HepG2 (cell line): Measurements from ENCODE around the gene MYORG. TPM values are rescaled to one million over a fixed set of nuclear protein-coding genes. Genes with fewer than 3 reads are reported as not detected.

ENCODE experiments used
- HNRNPL ChIP-seq: fragments of 200-400 bp; formaldehyde crosslinking; IDR thresholded peaks from 2 replicates; pipeline ENCODE4 v1.6.1; 2017; ENCODE audit warnings: mild to moderate bottlenecking, low read depth, low read length
- MAZ ChIP-seq, 2 experiments: sonication (generic) in 1 of 2; formaldehyde crosslinking in 1 of 2; IDR thresholded peaks; 2 replicates each; pipeline versions ENCODE4 v1.5.0 to v1.6.1; 2012 to 2020; ENCODE audit warnings: low read depth in 2 of 2, mild to moderate bottlenecking in 2 of 2, borderline replicate concordance in 1 of 2, improper control_type of control experiment in 1 of 2, low read length in 1 of 2, missing genetic modification reagents in 1 of 2, moderate library complexity in 1 of 2
- MTF1 ChIP-seq: sonication (generic); formaldehyde crosslinking; IDR thresholded peaks from 2 replicates; pipeline ENCODE4 v1.5.0; 2020; ENCODE audit warnings: missing genetic modification reagents
- NR3C1 ChIP-seq: sonication (generic); formaldehyde crosslinking; IDR thresholded peaks from 2 replicates; pipeline ENCODE4 v1.4.0; 2020; ENCODE audit warnings: missing genetic modification reagents
- RBAK ChIP-seq: sonication (generic); formaldehyde crosslinking; IDR thresholded peaks from 2 replicates; pipeline ENCODE4 v1.5.1; 2020; ENCODE audit warnings: mild to moderate bottlenecking, missing genetic modification reagents
- ZEB1 ChIP-seq: IDR thresholded peaks from 2 replicates; pipeline ENCODE4 v1.6.1; 2012; ENCODE audit warnings: mild to moderate bottlenecking, low read depth, inconsistent platforms; ENCODE audit not compliant: insufficient replicate concordance
- ZFY ChIP-seq: sonication (generic); formaldehyde crosslinking; IDR thresholded peaks from 2 replicates; pipeline ENCODE4 v1.4.0; 2020; ENCODE audit warnings: missing genetic modification reagents
- ZNF263 ChIP-seq: sonication (generic); formaldehyde crosslinking; IDR thresholded peaks from 2 replicates; pipeline ENCODE4 v1.4.0; 2020; ENCODE audit warnings: missing genetic modification reagents
- ZNF317 ChIP-seq: sonication (generic); formaldehyde crosslinking; IDR thresholded peaks from 2 replicates; pipeline ENCODE4 v1.5.0; 2020; ENCODE audit warnings: mild to moderate bottlenecking, missing genetic modification reagents
- ZNF468 ChIP-seq: sonication (generic); formaldehyde crosslinking; IDR thresholded peaks from 2 replicates; pipeline ENCODE4 v1.8.0; 2022; ENCODE audit warnings: mild to moderate bottlenecking, moderate library complexity, missing genetic modification reagents
- ZNF530 ChIP-seq: sonication (generic); formaldehyde crosslinking; IDR thresholded peaks from 2 replicates; pipeline ENCODE4 v1.5.0; 2020; ENCODE audit warnings: low read depth, mild to moderate bottlenecking, missing genetic modification reagents
- ZSCAN9 ChIP-seq: IDR thresholded peaks from 2 replicates; pipeline ENCODE4 v1.6.1; 2016; ENCODE audit warnings: borderline replicate concordance
- polyA plus RNA-seq, 8 experiments: library from polyadenylated mRNA; depleted of rRNA in 3 of 8; stranded (reverse) in 7 of 8; unstranded in 1 of 8; fragments of >200 nt; fragmentation: Illumina TruSeq in 4 of 8; extraction: Trizol in 4 of 8; gene quantifications; 2 replicates each; pipeline versions ENCODE4 v1.2.1 to v1.2.3, GENCODE V29; 2011 to 2016; ENCODE audit warnings: low read depth in 4 of 8, missing spikeins in 1 of 8, mixed read lengths in 1 of 8; ENCODE audit not compliant: insufficient read depth in 1 of 8
- total RNA-seq, 5 experiments: library from RNA; depleted of rRNA; stranded (reverse); fragments of >200 nt; fragmentation: Illumina TruSeq; extraction: Trizol; gene quantifications; 2 replicates each; pipeline ENCODE4 v1.2.3, GENCODE V29; 2016; ENCODE audit warnings: low read depth in 1 of 5
- TF ChIP-seq, protein P1 (sequence below): sonication (generic); formaldehyde crosslinking; IDR thresholded peaks from 2 replicates; pipeline ENCODE4 v1.4.0; 2020; ENCODE audit warnings: missing genetic modification reagents
- TF ChIP-seq, protein P2 (sequence below), 2 experiments: IDR thresholded peaks; 2 replicates each; pipeline ENCODE4 v1.6.1; 2011 to 2012; ENCODE audit warnings: low read length in 2 of 2, borderline replicate concordance in 1 of 2, low read depth in 1 of 2, mild to moderate bottlenecking in 1 of 2, moderate library complexity in 1 of 2
- TF ChIP-seq, protein P3 (sequence below): sonication (generic); formaldehyde crosslinking; IDR thresholded peaks from 2 replicates; pipeline ENCODE4 v1.4.0; 2020; ENCODE audit warnings: missing genetic modification reagents, borderline replicate concordance
- TF ChIP-seq, protein P4 (sequence below): sonication (generic); formaldehyde crosslinking; IDR thresholded peaks from 2 replicates; pipeline ENCODE4 v1.8.0; 2022; ENCODE audit warnings: mild to moderate bottlenecking, missing genetic modification reagents, moderate library complexity
- TF ChIP-seq, protein P5 (sequence below): sonication (generic); formaldehyde crosslinking; IDR thresholded peaks from 2 replicates; pipeline ENCODE4 v1.5.1; 2020; ENCODE audit warnings: mild to moderate bottlenecking, missing genetic modification reagents, moderate library complexity

Gene MYORG
- total and polyA plus RNA-seq, 2 of the 13 experiments (the other 11 are each of a cell fraction or from before 2014, with no cell fraction given), result 11.1 to 22.4 TPM

DNA sequence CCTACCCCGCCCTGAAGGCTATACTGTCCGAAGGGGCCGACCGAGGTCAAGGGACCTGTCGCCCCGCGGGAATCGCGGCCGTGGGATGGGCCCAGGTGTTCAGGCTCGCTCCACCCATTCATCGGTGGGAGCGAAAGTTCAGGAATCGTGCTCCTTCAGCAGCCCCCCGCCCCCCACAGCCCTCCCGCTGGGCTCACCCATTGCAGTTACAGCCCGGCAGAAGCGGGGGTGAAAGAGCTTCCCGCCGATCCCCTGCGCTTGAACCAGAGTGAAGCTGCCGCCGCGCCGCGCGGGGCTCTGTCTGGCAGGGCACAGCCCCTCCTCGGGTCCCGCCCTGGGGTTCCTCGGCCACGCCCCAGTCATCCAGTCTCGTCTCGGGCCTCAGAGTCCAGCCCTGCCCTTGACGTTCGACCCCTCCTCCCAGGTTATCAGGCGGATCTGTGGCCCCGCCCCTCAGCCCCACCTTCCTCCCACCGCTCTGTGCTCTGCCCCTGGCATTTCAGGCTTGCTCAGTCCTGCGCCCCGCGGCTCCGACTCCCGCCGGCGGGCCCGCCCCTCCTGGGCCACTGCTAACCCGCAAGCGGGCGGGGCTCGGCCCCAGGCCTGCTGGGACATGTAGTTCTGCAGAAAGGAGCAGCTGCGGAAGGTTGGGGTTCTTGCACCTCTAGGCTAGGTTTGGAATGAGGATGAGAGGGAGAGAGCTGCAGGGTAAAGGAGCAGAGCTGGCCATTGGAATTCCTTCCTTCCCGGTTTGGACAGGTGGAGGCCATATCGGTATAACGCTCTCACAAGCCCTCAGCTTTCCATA is at the start of gene MYORG (continued):
- TF ChIP-seq RBAK (CRISPR knock-in tag) (no peak), ZEB1 (no peak), ZNF317 (CRISPR knock-in tag) (peak; percentile 70; the same call in 1 of the 2 replicates), ZFY (CRISPR knock-in tag) (peak; percentile 61), NR3C1 (CRISPR knock-in tag) (no peak), ZNF468 (CRISPR knock-in tag) (no peak), ZSCAN9 (CRISPR knock-in tag) (peak; percentile 30; the same call in 1 of the 2 replicates), MAZ (IDR thresholded peaks at IDR 0.05; ENCODE audit: borderline replicate concordance, low read depth, low read length) (peak; percentile 88), MAZ (CRISPR knock-in tag; IDR thresholded peaks at IDR 0.05; ENCODE audit: low read depth) (peak; percentile 89), ZNF263 (CRISPR knock-in tag) (no peak), ZNF530 (CRISPR knock-in tag) (no peak), HNRNPL (peak; percentile 75; the same call in 1 of the 2 replicates), MTF1 (CRISPR knock-in tag) (no peak)
- TF ChIP-seq, protein P1, sequence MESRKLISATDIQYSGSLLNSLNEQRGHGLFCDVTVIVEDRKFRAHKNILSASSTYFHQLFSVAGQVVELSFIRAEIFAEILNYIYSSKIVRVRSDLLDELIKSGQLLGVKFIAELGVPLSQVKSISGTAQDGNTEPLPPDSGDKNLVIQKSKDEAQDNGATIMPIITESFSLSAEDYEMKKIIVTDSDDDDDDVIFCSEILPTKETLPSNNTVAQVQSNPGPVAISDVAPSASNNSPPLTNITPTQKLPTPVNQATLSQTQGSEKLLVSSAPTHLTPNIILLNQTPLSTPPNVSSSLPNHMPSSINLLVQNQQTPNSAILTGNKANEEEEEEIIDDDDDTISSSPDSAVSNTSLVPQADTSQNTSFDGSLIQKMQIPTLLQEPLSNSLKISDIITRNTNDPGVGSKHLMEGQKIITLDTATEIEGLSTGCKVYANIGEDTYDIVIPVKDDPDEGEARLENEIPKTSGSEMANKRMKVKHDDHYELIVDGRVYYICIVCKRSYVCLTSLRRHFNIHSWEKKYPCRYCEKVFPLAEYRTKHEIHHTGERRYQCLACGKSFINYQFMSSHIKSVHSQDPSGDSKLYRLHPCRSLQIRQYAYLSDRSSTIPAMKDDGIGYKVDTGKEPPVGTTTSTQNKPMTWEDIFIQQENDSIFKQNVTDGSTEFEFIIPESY, result peak; percentile 20; the same call in 1 of the 2 replicates
- TF ChIP-seq, protein P2, sequence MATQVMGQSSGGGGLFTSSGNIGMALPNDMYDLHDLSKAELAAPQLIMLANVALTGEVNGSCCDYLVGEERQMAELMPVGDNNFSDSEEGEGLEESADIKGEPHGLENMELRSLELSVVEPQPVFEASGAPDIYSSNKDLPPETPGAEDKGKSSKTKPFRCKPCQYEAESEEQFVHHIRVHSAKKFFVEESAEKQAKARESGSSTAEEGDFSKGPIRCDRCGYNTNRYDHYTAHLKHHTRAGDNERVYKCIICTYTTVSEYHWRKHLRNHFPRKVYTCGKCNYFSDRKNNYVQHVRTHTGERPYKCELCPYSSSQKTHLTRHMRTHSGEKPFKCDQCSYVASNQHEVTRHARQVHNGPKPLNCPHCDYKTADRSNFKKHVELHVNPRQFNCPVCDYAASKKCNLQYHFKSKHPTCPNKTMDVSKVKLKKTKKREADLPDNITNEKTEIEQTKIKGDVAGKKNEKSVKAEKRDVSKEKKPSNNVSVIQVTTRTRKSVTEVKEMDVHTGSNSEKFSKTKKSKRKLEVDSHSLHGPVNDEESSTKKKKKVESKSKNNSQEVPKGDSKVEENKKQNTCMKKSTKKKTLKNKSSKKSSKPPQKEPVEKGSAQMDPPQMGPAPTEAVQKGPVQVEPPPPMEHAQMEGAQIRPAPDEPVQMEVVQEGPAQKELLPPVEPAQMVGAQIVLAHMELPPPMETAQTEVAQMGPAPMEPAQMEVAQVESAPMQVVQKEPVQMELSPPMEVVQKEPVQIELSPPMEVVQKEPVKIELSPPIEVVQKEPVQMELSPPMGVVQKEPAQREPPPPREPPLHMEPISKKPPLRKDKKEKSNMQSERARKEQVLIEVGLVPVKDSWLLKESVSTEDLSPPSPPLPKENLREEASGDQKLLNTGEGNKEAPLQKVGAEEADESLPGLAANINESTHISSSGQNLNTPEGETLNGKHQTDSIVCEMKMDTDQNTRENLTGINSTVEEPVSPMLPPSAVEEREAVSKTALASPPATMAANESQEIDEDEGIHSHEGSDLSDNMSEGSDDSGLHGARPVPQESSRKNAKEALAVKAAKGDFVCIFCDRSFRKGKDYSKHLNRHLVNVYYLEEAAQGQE (IDR thresholded peaks at IDR 0.05; ENCODE audit: borderline replicate concordance in 1 of 2, low read depth in 1 of 2, low read length in 2 of 2), result peak in 1 of 2 experiments; percentile 26; a peak in 1 of 4 replicates
- TF ChIP-seq, protein P3, sequence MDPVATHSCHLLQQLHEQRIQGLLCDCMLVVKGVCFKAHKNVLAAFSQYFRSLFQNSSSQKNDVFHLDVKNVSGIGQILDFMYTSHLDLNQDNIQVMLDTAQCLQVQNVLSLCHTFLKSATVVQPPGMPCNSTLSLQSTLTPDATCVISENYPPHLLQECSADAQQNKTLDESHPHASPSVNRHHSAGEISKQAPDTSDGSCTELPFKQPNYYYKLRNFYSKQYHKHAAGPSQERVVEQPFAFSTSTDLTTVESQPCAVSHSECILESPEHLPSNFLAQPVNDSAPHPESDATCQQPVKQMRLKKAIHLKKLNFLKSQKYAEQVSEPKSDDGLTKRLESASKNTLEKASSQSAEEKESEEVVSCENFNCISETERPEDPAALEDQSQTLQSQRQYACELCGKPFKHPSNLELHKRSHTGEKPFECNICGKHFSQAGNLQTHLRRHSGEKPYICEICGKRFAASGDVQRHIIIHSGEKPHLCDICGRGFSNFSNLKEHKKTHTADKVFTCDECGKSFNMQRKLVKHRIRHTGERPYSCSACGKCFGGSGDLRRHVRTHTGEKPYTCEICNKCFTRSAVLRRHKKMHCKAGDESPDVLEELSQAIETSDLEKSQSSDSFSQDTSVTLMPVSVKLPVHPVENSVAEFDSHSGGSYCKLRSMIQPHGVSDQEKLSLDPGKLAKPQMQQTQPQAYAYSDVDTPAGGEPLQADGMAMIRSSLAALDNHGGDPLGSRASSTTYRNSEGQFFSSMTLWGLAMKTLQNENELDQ (CRISPR knock-in tag), result no peak
- TF ChIP-seq, protein P4, sequence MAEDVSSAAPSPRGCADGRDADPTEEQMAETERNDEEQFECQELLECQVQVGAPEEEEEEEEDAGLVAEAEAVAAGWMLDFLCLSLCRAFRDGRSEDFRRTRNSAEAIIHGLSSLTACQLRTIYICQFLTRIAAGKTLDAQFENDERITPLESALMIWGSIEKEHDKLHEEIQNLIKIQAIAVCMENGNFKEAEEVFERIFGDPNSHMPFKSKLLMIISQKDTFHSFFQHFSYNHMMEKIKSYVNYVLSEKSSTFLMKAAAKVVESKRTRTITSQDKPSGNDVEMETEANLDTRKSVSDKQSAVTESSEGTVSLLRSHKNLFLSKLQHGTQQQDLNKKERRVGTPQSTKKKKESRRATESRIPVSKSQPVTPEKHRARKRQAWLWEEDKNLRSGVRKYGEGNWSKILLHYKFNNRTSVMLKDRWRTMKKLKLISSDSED (CRISPR knock-in tag), result no peak
- TF ChIP-seq, protein P5, sequence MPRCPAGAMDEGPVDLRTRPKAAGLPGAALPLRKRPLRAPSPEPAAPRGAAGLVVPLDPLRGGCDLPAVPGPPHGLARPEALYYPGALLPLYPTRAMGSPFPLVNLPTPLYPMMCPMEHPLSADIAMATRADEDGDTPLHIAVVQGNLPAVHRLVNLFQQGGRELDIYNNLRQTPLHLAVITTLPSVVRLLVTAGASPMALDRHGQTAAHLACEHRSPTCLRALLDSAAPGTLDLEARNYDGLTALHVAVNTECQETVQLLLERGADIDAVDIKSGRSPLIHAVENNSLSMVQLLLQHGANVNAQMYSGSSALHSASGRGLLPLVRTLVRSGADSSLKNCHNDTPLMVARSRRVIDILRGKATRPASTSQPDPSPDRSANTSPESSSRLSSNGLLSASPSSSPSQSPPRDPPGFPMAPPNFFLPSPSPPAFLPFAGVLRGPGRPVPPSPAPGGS (CRISPR knock-in tag), result no peak
